SK-N-MC (cell line): Measurements from ENCODE around the gene CTBS.

ENCODE experiments used
- EZH2 ChIP-seq: fragments of 200-600 bp; sonication (generic); IDR thresholded peaks from one replicate; pipeline ENCODE4 v1.6.1; 2017; ENCODE audit warnings: antibody characterized with exemption
- POLR2AphosphoS5 ChIP-seq: IDR thresholded peaks from 2 replicates; pipeline ENCODE4 v1.6.1; 2012; ENCODE audit warnings: mild to moderate bottlenecking, low read depth, low read length, borderline replicate concordance

- no peak for TF ChIP-seq EZH2
- peak; percentile 77 for TF ChIP-seq POLR2AphosphoS5
Observed at GRCh38 chr1:84582802-84583587, 8.8 kb upstream of the CTBS start.
